22Rv1 (cell line): ENCODE results near the gene PDZK1.

Source experiments
- ZFX ChIP-seq: fragments of 450-650 bp; IDR thresholded peaks from 2 replicates; pipeline ENCODE4 v1.6.1; 2017; ENCODE audit warnings: antibody characterized with exemption, borderline replicate concordance
- TF ChIP-seq, protein P1 (sequence below): fragments of 450-650 bp; IDR thresholded peaks from 2 replicates; pipeline ENCODE4 v1.5.1; 2017; ENCODE audit warnings: mild to moderate bottlenecking

DNA sequence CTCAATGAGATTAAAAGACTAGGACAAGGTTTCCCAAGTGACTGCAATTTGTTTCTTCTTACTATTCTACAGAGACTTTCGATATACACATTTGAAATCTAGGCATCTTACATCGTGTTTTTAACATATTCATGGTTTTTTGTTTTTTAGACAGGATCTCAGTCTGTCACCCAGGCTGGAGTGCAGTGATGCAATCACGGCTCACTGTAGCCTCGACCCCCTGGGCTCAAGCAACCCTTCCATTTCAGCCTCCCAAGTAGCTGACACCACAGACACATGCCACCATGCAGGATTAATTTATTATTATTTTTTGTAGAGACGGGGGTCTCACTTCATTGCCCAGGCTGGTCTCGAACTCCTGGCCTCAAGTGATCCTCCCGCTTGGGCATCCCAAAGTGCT lies 1.5 kb downstream of the PDZK1 start:
- TF ChIP-seq, protein P1, sequence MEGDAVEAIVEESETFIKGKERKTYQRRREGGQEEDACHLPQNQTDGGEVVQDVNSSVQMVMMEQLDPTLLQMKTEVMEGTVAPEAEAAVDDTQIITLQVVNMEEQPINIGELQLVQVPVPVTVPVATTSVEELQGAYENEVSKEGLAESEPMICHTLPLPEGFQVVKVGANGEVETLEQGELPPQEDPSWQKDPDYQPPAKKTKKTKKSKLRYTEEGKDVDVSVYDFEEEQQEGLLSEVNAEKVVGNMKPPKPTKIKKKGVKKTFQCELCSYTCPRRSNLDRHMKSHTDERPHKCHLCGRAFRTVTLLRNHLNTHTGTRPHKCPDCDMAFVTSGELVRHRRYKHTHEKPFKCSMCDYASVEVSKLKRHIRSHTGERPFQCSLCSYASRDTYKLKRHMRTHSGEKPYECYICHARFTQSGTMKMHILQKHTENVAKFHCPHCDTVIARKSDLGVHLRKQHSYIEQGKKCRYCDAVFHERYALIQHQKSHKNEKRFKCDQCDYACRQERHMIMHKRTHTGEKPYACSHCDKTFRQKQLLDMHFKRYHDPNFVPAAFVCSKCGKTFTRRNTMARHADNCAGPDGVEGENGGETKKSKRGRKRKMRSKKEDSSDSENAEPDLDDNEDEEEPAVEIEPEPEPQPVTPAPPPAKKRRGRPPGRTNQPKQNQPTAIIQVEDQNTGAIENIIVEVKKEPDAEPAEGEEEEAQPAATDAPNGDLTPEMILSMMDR = no peak
- TF ChIP-seq ZFX = no peak
